Measurements from ENCODE around the gene CASKIN2. TPM values are rescaled to one million over a fixed set of nuclear protein-coding genes. Genes with fewer than 3 reads are reported as not detected.

CASKIN2 gene
- total RNA-seq, 6 donors from 2014 or later, result 24.1 to 113 (median 48.5) TPM

DNA sequence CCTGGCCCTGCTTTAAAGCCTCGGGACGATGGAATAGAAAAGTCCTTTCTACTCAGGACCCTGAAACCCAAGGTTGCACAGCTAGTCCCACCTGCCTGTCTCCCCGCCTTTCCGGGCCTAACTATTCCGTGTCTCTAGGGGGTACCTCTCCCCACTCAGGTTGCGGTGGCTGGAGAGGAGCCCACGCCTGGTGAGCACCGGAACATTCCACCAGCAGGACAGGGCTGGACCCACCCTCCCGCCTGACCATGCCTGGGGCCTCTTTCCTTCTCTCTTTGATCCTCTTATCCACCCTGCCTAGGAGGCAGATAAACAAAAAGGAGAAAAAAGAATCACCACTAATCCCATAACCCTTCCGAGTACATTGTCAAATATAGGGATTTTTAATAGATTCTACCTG is 21.0 kb upstream of the CASKIN2 start:
- Histone ChIP-seq H3K27me3 (no peaks in the 10 kb centered on the region), H3K27ac (peak overlapping the region; percentile 55 to 64 (median 61)), H3K9me3 (no peaks in the 10 kb centered on the region), H3K4me3 (no peak overlapping the region), H3K4me1 (peaks cover 0 to 42% (median 17%) of the 10 kb centered on the region in 4 donors), H3K36me3 (peaks cover 0 to 14% (median 0%) of the 10 kb centered on the region in 4 donors)
- DNase-seq (no peak), ATAC-seq (ENCODE audit: low FRiP score in 2 of 2) (no peak)
- 75 to 91% methylated on average over 9 to 10 of the region's 10 CpGs for WGBS, 2 donors
- TF ChIP-seq POLR2AphosphoS5 (IDR thresholded peaks at IDR 0.05) (no peak), EP300 (IDR thresholded peaks at IDR 0.05) (no peak), POLR2A (IDR thresholded peaks at IDR 0.05) (no peak)
- TF ChIP-seq, protein P1, sequence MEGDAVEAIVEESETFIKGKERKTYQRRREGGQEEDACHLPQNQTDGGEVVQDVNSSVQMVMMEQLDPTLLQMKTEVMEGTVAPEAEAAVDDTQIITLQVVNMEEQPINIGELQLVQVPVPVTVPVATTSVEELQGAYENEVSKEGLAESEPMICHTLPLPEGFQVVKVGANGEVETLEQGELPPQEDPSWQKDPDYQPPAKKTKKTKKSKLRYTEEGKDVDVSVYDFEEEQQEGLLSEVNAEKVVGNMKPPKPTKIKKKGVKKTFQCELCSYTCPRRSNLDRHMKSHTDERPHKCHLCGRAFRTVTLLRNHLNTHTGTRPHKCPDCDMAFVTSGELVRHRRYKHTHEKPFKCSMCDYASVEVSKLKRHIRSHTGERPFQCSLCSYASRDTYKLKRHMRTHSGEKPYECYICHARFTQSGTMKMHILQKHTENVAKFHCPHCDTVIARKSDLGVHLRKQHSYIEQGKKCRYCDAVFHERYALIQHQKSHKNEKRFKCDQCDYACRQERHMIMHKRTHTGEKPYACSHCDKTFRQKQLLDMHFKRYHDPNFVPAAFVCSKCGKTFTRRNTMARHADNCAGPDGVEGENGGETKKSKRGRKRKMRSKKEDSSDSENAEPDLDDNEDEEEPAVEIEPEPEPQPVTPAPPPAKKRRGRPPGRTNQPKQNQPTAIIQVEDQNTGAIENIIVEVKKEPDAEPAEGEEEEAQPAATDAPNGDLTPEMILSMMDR (IDR thresholded peaks at IDR 0.05), result no peak

DNA sequence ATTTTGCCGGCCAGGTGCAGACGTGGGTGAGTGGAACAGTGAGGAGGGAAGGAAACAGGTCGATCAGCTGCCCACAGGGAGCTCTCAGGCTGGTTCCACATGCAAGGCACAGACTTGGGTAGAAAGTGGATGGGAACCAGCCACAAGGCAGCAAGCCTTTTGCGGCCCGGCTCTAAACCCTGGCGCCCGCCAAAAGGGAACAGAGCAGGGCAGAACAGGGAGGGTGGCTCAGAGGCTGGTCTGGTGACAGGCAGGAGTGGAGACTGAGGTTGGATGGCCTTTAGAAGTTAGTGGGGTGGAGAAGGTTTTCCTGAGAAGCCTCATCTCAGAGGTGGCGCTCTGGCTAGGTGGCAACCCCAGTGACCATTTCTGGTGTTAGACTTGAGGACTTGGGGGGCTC is 20.5 kb upstream of the CASKIN2 start:
- WGBS, 2 donors, result 81 to 89% methylated on average over 7 to 8 of the region's 8 CpGs
- H3K27me3 ChIP-seq, result no peaks in the 10 kb centered on the region
- TF ChIP-seq POLR2AphosphoS5 (IDR thresholded peaks at IDR 0.05) (no peak), EP300 (IDR thresholded peaks at IDR 0.05) (no peak), POLR2A (IDR thresholded peaks at IDR 0.05) (no peak)
- TF ChIP-seq, protein P1 (IDR thresholded peaks at IDR 0.05), result no peak
- DNase-seq, result peak in 1 of 2 donors; percentile 39
- ATAC-seq (ENCODE audit: low FRiP score in 2 of 2), result no peak
- peaks cover 0 to 42% (median 17%) of the 10 kb centered on the region in 4 donors for H3K4me1 ChIP-seq
- no peaks in the 10 kb centered on the region for H3K9me3 ChIP-seq
- peak overlapping the region; percentile 55 to 64 (median 61) for H3K27ac ChIP-seq
- peaks cover 0 to 14% (median 0%) of the 10 kb centered on the region in 4 donors for H3K36me3 ChIP-seq
- no peak overlapping the region for H3K4me3 ChIP-seq

DNA sequence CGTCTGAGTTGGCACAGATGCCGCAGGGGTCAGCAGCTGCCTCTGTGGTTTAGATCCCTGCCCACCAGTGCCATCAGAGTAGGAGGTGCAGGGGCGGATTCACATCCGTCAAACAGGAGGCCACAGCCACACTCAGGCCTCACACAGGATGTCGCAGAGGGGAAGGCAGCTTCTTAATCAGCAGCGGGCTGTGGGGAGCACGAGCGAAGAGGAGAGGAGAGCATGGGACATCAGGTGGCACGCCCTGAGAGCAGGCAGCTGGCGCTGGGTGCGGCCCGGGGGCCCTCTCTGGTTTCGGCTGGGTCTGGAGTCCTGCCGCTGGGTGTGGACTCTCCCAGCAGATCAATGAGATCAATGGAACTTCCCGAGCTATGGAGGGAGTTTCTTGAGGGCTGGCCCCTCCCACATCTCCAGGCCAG is 19.8 kb upstream of the CASKIN2 start:
- DNase-seq (peak; percentile 35 to 83), ATAC-seq (ENCODE audit: low FRiP score in 2 of 2) (no peak)
- Histone ChIP-seq H3K27ac (peak overlapping the region; percentile 55 to 64 (median 61)), H3K27me3 (no peaks in the 10 kb centered on the region), H3K36me3 (peaks cover 0 to 14% (median 0%) of the 10 kb centered on the region in 4 donors), H3K4me1 (peaks cover 0 to 42% (median 18%) of the 10 kb centered on the region in 4 donors), H3K9me3 (no peaks in the 10 kb centered on the region), H3K4me3 (no peak overlapping the region)
- WGBS, 2 donors, result 66 to 80% methylated on average over 13 to 15 of the region's 15 CpGs
- no peak for TF ChIP-seq POLR2AphosphoS5 (IDR thresholded peaks at IDR 0.05)
- TF ChIP-seq, protein P1 (IDR thresholded peaks at IDR 0.05), result no peak
- no peak for TF ChIP-seq EP300 (IDR thresholded peaks at IDR 0.05)
- no peak for TF ChIP-seq POLR2A (IDR thresholded peaks at IDR 0.05)

DNA sequence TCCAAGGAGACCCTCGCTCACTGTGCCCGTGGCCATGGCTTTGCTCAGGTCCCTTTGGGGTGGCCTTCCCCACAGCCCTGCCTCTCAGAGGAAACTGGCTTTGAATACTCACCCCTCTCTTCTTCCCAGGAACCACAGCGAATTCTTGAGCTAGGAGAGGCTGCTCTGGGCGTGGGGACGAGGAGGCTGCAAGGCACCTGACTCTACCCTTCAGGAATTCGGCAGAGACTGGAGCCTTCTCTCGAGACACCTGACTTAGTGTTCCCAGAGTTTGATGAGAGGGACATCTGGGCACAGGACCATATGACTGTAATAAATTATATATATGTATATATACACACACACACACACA is 16.4 kb upstream of the CASKIN2 start:
- ATAC-seq (ENCODE audit: low FRiP score in 2 of 2), result peak; percentile 61 to 82
- 69 to 70% methylated on average over 7 of the region's 7 CpGs for WGBS, 2 donors
- Histone ChIP-seq H3K36me3 (peaks cover 0 to 10% (median 0%) of the 10 kb centered on the region in 4 donors), H3K4me3 (no peak overlapping the region), H3K27ac (peak overlapping the region; percentile 65 to 87 (median 82)), H3K9me3 (no peaks in the 10 kb centered on the region), H3K27me3 (no peaks in the 10 kb centered on the region), H3K4me1 (peaks cover under 1 to 56% (median 27%) of the 10 kb centered on the region in 4 donors)
- peak in 1 of 2 donors; percentile 72 for DNase-seq
- peak in 1 of 4 donors; percentile 32 for TF ChIP-seq POLR2A (IDR thresholded peaks at IDR 0.05)
- TF ChIP-seq, protein P1 (IDR thresholded peaks at IDR 0.05), result no peak

Data from upper lobe of left lung (tissue), 6 donors.